Midbrain (tissue), 1 donor: ENCODE results near the gene UQCR11.

Source experiments
- DNase-seq: peaks from one replicate; lab custom pipeline; 2025; lab: John Stamatoyannopoulos, UW

UQCR11 gene

GRCh38 chr19:1634938-1635243 is 29.6 kb upstream of the UQCR11 start:
- no peak for DNase-seq

GRCh38 chr19:1634242-1634937 is 29.1 kb upstream of the UQCR11 start:
- no peak for DNase-seq

- DNase-seq, result no peak
Observed at GRCh38 chr19:1633269-1633826, 28.1 kb upstream of the UQCR11 start.

GRCh38 chr19:1632462-1633268 is 27.4 kb upstream of the UQCR11 start:
- DNase-seq, result no peak

GRCh38 chr19:1631557-1632100 is 26.4 kb upstream of the UQCR11 start:
- no peak for DNase-seq

- no peak for DNase-seq
Observed at GRCh38 chr19:1630811-1631210, 25.5 kb upstream of the UQCR11 start.

GRCh38 chr19:1630012-1630411 is 24.8 kb upstream of the UQCR11 start:
- DNase-seq, result no peak

GRCh38 chr19:1629256-1629808 is 24.1 kb upstream of the UQCR11 start:
- DNase-seq, result no peak

- no peak for DNase-seq
Observed at GRCh38 chr19:1627194-1627593, 21.9 kb upstream of the UQCR11 start.

GRCh38 chr19:1626417-1627010 is 21.3 kb upstream of the UQCR11 start:
- DNase-seq, result no peak

- peak; percentile 30 for DNase-seq
Observed at GRCh38 chr19:1624458-1624857, 19.2 kb upstream of the UQCR11 start.

- no peak for DNase-seq
Observed at GRCh38 chr19:1622541-1622940, 17.3 kb upstream of the UQCR11 start.

GRCh38 chr19:1622007-1622406 is 16.7 kb upstream of the UQCR11 start:
- DNase-seq, result no peak

- no peak for DNase-seq
Observed at GRCh38 chr19:1621574-1621973, 16.3 kb upstream of the UQCR11 start.

GRCh38 chr19:1621021-1621420 is 15.8 kb upstream of the UQCR11 start:
- DNase-seq, result no peak

- DNase-seq, result no peak
Observed at GRCh38 chr19:1620502-1620901, 15.2 kb upstream of the UQCR11 start.

GRCh38 chr19:1619703-1620102 is 14.4 kb upstream of the UQCR11 start:
- no peak for DNase-seq

GRCh38 chr19:1619094-1619439 is 13.8 kb upstream of the UQCR11 start:
- DNase-seq, result no peak

GRCh38 chr19:1618157-1619093 is 13.2 kb upstream of the UQCR11 start:
- DNase-seq, result no peak

GRCh38 chr19:1616875-1617274 is 11.6 kb upstream of the UQCR11 start:
- no peak for DNase-seq

- no peak for DNase-seq
Observed at GRCh38 chr19:1616396-1616795, 11.1 kb upstream of the UQCR11 start.
